HG03103 (cell line): ENCODE results near the gene NEIL3.
A peak's percentile ranks its signal among the peaks of the same experiment; 100 is the strongest.
"Not testable (repeated sequence)": the region's sequence is repeated elsewhere in the genome, so short reads cannot be mapped to it uniquely, and the experiment has no call there.

Experiments
- ATAC-seq: cut with Tn5 transposase; IDR thresholded peaks from one replicate; pipeline ENCODE4 v1.9.1; 2021; ENCODE audit warnings: low read depth; ENCODE audit not compliant: unreplicated experiment

The NEIL3 gene

DNA sequence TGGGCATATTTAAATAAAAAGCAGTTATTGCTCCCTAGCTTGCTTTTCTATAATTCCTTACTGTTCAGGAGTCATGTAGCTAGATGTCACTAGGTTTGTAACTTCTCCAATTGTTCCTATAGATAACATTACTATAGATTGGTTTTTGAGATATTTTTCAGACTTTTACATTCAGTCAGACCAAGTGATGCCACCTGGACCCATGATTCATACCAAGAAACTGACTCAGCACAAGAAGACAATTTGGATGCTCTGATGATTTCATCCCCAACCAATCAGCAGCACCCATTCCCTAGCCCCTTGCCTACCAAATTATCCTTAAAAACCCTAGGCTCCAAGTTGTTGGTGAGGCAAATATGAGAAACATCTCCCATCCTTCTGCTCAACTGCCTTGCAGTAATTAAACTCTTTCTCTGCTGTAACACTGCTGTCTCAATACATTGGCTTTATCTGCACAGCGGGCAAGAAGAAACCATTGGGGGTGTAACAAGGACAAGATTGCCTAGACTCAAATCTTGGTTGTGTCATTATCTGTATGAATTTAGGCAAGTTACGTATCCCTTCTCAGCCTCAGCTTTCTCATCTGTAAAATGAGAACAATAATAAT lies 11.8 kb upstream of the NEIL3 start:
- ATAC-seq, result no peak

DNA sequence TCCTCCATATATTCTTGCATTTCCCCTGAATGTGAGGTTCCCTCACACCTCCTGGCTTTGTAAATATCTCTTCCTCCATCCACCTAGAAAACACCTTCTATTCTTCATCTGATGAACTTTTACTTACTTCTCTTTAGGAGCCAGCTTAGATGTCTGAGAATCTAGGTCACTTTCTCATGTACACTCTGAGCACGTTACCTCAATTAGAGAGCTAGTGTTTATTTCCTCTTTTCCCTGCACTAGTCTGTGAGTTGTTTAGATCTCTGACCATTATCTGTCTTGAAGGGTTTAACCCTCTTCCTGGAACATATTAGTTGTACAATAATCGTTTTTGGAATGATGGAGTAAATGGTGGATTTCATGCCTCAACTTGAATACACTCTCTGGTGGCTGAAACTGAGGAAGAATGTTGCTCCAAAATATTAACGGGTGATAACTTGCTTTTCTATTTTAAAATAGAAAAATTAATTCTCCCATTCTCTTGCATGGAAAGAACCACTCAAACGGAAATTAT lies 8.5 kb upstream of the NEIL3 start:
- no peak for ATAC-seq

DNA sequence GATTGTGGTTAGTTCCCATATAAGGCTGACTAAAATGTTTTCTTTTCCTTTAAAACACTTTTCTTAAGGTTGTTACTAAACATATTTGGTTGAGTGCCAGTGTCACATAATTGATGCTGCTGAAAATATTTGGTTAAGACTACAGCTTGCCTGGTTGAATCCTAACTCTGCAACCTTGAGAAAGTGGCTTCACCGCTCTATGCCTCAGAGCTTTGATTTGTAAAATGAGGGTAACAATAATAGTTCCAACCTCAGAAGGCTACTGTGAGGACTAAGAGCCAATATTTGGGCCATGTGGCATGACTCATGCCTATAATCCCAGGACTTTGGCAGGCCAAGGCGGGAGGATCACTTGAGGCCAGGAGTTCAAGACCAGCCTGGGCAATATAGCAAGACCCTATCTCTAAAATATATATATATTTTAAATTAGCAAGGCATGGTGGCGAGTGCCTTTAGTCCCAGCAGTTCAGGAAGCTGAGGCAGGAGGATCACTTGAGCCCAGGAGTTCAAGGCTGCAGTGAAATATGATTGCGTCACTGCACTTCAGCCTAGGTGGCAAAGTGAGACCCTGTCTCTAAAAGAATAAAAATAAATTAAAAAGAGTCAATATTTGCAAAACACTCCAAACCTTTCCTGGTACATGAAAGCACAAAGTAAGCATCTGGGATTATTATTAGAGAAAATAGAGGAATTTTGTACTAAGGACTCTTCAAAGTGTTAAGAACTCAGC lies 7.1 kb upstream of the NEIL3 start:
- no peak for ATAC-seq

DNA sequence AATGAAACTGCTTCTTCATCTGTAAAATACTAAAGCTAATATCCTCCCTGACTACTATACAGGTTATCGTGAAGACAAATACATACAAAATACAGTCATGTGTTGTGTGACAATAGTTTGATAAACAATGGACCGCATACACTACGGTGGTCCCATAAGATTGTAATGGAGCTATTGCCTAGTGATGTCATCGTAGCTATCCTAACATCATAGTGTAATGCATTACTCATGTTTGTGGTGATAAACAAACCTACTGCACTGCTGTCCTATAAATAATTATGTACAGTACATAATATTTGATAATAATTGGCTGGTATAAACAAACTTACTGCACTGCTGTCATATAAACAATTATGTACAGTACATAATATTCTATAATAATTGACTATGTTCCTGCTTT lies 5.6 kb upstream of the NEIL3 start:
- ATAC-seq, result no peak

DNA sequence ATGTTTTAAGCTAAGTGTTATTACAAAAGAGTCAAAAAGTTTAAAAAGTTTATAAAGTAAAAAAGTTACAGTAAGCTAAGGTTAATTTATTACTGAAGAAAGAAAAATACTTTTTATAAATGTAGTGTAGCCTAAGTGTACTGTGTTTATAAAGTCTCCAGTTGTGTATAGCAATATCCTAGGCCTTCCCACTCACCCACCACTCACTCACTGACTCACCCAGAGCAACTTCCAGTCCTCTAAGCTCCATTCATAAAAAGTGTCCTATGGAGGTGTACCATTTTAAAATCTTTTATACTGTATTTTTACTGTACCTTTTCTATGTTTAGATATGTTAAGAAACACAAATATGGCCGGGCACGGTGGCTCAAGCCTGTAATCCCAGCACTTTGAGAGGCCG lies 4.8 kb upstream of the NEIL3 start:
- not testable (repeated sequence) for ATAC-seq

DNA sequence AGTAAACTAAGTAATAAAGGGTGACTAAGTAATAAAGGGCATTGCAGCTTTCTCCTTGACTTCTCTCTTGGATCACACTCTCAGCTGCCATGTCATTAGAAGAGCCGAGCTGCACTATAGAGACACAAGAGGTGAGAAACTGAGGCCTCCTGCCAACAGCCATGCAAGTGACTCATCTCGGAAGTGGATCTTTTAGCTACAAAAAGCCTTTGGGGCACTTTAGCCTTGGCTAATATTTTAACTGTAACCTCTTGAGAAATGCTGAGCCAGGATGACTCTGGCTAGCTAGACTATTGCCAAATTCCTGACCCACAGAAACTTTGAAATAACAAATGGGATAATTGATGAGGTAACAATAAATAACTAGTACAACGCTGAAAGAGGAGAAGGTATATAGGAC lies 1.5 kb upstream of the NEIL3 start:
- no peak for ATAC-seq

DNA sequence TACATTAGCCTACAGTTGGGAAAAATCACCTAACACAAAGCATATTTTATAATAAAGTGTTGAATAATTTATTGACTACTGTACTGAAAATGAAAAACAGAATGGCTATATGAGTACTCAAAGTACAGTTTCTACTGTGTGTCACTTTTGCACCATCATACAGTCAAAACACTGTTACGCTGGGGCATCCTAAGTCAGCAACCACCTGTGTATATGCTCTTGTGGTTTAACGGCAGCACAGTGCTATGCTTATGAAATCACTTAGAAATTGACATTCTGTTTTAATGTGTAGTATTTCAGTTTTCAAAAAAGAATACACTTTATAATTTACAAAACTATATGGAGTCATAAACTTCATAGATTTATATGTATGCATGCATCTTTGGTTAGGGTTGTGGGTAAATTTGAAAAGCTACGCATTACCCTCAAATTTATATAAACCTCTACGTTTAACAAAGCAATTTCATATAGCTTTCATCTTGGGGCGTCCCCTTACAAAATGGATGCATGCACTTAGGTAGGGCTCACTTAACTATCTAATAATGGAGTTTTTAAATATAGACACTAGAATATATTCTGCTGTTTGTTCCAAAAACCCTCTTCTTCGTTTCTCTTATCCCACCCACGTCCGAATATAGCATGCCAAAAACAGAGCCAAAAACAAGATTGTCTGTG lies 690 bp upstream of the NEIL3 start:
- ATAC-seq, result no peak

DNA sequence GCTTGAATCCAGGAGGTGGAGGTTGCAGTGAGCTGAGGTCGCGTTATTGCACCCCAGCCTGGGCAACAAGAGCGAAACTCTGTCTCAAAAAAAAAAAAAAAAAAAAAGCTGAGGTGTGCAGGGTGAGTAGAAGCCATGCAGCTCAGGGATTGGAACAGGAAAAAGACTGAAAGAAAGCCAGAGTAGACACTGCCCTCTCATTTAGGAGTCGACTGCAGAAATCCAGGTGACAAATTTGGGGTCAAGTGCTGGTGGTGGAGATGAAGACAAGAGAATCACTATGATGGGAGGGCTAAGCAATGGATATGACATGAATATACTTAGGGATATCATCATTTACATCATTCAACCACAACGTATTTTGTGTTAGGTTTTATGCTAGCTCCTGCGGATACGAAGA lies 1.9 kb downstream of the NEIL3 start:
- no peak for ATAC-seq

DNA sequence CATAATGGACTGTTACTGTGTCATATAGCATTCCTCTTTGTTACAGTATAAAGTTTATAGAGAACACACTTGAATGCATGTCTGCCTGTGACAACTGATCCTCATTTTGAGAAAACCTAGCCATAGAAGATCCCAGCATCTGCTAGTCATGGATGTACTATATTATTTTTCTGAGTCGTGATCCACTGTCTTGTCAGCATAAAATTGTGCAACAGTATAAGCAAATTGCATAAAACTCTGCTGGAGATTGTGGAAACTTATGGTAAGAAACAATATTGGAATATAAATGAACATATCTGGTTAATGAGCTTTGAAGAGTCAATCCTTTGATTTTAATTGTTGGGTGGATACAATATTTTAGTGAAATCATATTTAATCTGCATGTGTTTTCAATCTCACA lies 3.6 kb downstream of the NEIL3 start:
- no peak for ATAC-seq

DNA sequence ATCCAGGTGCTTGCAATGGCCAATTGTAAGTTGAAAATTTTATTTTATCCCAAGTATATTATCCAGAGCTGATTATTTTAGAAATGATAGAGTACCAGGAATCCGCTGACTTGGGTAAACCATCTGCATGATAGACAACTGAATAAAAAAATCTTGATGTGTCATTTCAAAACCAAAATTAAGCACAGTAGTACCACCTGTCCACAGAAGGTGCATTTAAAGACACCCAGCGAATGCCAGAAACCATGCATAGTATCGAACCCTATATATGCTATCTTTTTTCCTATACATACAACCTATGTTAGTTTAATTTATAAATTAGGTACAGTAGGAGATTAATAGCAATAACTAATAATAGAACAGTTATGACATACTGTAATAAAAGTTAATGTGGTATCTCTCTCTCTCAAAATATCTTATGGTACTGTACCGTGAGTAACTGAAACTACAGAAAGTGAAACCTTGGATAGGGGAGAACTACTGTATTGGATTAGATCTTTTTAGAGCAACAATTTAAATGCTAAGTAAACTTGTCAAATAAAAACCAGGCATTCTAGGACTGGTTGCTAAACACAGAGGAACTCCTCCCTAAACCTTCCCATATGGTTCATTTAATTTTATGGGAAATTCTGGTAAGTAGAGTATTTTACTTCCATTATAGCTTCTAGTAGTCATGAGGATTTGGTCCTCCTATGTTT lies 6.2 kb downstream of the NEIL3 start:
- no peak for ATAC-seq

DNA sequence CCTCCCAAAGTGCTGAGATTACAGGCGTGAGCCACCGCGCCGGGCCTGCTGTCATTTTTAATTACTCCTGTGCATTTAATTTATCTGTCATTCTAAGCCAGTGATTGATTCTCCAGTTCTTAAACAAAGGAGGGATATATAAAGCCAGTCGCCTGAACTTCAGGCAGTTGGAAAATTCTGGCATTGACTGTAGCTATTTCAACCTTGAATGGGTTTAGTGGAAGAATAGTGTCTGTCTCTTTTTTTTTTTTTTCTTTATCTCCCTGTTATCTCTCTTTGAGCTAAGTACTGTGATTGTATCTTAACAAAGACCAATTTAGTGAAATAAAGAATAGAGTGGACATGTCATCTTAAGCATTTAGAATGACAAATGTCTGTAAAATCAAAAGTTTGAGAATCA lies 11.0 kb downstream of the NEIL3 start:
- no peak for ATAC-seq

DNA sequence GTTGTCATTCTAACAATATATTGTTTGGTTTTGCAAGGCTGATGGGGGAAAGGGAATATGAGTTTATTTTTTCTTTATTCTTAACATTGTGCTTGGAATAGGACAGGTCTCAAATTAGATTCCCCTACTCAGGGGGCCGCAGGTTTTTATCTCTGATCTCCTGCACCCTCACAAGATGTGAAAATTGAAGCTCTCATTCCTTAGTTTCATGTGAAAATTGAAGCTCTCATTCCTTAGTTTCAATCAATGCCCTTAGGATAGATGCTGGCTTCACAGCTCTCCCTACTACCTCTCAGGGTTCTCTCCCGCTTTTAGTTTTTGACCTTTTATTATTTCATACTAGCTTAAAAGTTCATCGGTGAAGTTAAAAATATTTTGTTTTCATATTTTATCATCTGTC lies 12.0 kb downstream of the NEIL3 start:
- ATAC-seq, result no peak

DNA sequence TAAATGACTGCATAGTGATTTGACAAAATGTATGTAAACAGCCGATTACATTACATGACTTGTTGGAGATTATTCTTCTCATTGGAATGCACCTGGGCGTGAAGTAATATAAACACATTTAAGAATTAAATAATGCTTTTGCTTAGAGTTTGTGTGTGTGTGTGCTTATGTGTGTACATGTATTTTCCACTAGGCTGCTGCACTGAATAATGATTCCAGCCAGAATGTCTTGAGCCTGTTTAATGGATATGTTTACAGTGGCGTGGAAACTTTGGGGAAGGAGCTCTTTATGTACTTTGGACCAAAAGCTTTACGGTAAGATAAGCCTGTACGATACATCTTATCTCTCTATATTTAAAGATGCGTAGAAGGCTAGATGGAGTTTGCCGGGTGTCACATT lies 12.6 kb downstream of the NEIL3 start:
- ATAC-seq, result no peak

DNA sequence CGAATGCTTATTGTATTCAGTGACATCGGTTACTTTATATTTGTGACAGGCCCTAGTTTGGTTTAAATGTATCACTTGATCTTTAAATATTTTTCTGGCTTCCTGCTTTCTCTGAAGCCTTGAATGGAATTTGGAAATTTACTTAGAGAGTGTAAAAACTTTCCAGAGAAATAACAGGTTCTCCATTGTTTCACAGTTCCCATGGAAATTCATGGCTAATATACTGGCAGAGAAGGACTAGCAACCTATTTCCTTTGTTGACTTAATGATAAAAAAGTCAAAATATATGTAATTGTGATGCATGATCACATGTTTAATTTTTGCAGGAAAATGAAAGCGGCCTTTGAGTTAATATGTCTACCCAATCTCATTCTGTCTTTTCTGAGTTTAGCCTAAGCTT lies 13.2 kb downstream of the NEIL3 start:
- ATAC-seq, result no peak

DNA sequence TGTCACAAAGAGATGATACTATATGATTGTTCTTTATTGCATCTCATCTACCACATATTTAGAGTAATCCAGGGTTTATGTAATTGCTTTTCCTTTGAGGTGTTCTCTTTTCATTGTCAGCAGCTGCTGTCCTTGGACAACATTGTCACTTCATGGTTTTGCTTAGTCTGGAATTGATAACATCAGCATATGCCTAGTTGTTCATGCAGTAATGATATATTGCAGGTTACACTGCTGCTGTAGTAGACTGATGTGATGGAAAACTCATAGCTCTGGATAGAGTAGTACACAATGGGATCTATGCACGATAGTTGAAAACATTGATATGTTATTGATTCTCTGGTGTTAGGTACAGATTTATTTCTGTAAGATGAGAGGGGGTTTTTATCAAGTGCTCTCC lies 13.7 kb downstream of the NEIL3 start:
- no peak for ATAC-seq

DNA sequence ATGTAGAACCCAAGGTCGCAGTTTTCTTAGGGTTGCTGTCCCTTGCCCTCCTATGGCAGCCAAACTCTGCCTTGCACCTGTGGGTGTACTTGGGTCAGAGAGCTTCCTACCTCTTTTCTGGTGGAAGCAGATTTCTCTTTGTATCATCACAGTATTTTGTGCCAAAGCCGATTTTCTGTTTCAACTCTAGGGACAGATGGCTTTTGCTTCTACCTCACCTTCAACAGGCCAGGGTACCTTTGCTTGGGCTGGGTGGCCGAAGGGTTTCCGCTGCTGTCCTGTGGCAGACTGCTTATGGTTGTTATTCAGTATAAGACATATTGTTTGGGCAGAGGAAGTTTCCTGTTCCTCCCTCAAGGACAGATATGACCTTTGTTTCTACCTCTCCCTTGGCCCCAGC lies 22.4 kb downstream of the NEIL3 start:
- ATAC-seq, result no peak

DNA sequence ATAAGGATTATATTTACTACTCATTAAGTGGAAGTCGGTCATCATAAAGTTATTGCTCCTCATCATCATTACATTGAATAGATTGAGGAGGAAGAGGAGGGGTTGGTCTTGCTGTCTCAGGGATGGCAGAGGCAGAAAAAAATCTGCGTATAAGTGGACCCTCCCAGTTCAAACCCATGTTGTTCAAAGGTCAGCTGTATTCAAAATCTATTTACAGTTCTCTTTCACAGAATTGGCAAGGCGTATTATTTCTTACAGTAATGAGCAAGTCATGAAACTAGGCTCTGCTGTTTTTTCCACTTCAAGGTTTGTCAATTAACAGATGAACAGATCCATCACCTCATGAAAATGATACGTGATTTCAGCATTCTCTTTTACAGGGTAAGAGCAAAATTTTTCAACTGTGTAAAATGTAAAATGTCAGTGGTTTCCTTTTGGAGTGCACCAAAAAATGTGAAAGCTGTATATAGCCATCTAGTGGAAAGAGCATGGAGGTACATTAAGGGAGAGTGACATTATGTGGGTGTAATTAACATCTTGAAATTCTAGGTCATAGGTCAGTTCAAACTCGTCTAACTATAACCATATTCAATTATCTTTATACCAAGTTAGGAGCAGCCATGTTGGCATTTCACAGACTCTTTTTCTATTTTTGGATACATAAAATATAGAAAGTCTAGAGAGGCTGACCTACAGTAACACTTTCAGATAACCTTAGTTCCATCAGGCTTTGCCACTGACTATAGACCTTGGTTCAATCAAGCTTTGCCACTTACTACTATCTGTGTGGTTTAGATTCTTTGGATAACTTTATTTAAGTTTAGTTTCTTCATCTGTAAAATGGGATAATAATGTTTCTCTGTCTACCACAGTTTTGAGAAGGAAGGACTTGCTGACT lies 30.1 kb downstream of the NEIL3 start:
- ATAC-seq, result peak; percentile 98

DNA sequence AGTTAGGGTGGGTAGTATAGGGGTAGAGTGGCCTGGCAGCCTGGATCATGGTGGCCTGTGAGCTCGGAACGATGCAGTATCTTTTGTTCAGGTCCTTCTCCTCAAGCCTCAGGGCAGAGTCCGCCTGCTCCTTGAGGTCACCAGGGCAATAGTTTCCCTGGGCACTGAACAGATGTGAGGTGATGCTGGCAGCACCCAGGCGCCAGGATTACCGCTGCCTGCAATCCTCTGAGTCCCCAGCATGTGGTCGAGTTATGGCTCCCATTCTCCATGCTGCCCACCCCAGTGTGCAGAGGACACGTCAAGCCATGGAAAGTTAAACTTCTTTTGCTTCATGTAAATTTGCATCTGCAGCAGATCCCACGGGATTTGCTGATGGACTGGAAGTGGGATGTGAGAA lies 38.7 kb downstream of the NEIL3 start:
- no peak for ATAC-seq

DNA sequence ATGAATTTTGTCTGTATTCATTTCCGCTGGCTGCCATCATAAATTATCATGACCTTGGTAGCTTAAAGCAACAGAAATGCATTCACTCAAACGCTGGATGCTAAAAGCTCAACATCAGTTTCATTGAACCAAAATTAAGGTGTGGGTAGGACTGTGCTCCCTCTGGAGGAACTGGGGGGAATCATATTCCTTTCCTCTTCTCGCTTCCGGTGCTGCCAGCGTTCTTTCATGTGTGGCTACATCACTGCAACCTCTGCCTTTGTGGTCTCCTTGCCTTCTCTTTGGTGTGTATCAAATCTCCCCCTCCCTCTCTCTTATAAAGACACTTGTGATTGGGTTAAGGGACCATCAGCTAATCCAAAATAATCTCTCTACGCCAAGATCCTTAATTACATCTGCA lies 39.5 kb downstream of the NEIL3 start:
- no peak for ATAC-seq

DNA sequence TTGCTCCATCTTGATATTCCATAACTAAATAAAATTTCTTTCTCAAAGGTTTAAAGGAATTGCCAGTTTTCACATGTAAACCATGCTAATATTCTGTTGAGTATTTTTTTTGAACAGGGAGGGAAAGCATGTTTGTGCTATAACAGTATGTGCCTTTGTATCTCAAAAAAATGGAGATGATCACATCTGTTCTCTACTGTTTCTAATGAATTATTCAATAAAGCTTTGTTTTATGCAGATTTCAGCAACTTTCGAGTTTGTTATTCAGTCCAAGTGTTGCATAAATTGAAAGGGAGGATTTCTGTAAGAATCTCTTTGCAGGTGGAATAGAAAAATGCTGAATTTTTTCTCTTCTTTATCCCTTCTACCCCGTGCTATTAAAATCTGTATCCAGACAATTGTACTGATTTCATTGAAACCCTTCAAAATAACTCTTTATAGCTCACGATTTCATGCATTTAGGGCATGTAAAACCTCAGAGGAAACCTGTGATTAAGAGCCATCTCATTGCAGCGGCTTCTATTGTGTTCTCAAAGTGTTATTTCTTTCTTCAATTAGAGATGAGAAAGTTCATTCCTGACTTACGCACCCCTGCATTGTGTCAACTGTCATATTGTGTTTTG lies 42.1 kb downstream of the NEIL3 start:
- ATAC-seq, result no peak
